SK-N-SH (cell line): Measurements from ENCODE around the gene RASSF8. TPM values are rescaled to one million over a fixed set of nuclear protein-coding genes. Genes with fewer than 3 reads are reported as not detected.

Experiments used
- CTCF ChIA-PET: fragments of 300-600, 350-600 bp; formaldehyde crosslinking; extraction: SDS; loops from one replicate; lab custom pipeline; 2021; lab: Yijun Ruan, JAX
- POLR2A ChIA-PET: fragments of 350-600 bp; sonication (Branson Sonifier 250); formaldehyde crosslinking; extraction: SDS; loops from one replicate; lab custom pipeline; 2020; ENCODE audit warnings: antibody characterized with exemption, inconsistent platforms; lab: Yijun Ruan, JAX
- DNase-seq: peaks from one replicate; pipeline ENCODE4 v3.0.0; 2012
- H2AFZ ChIP-seq: fragments of 200-600 bp; sonication (generic); 2 replicates; pipeline ENCODE4 v1.8.1; 2016; ENCODE audit warnings: antibody characterized with exemption, mild to moderate bottlenecking, low read depth
- H3F3A ChIP-seq: fragments of 200-600 bp; sonication (generic); replicated peaks from 2 replicates; pipeline ENCODE3; 2016; ENCODE audit warnings: antibody characterized with exemption, mild to moderate bottlenecking; ENCODE audit not compliant: insufficient read depth
- H3K27ac ChIP-seq, 2 experiments: fragments of 200-500 bp in 1 of 2; fragments of 200-600 bp in 1 of 2; sonication (Bioruptor generic) in 1 of 2; sonication (generic), shearing (Covaris generic) in 1 of 2; 2 replicates each; pipeline versions ENCODE4 v1.5.1 to v1.6.1; 2014 to 2016; ENCODE audit warnings: low read depth in 2 of 2, inconsistent platforms in 1 of 2, low read length in 1 of 2, mild to moderate bottlenecking in 1 of 2, mixed read lengths in 1 of 2
- H3K27me3 ChIP-seq: fragments of 200-600 bp; sonication (generic), shearing (Covaris generic); 2 replicates; pipeline ENCODE4 v1.6.1; 2016; ENCODE audit warnings: mixed run types; ENCODE audit not compliant: insufficient read depth
- H3K36me3 ChIP-seq, 2 experiments: fragments of 200-500 bp in 1 of 2; fragments of 200-600 bp in 1 of 2; sonication (Bioruptor generic) in 1 of 2; sonication (generic) in 1 of 2; replicated peaks in 1 of 2; 2 replicates each; pipeline versions ENCODE3 to v1.5.1; 2014 to 2016; ENCODE audit warnings: low read length in 1 of 2, mild to moderate bottlenecking in 1 of 2; ENCODE audit not compliant: insufficient read depth in 2 of 2, control insufficient read depth in 1 of 2
- H3K4me1 ChIP-seq, 2 experiments: fragments of 200-500 bp in 1 of 2; fragments of 200-600 bp in 1 of 2; sonication (Bioruptor generic) in 1 of 2; sonication (generic), shearing (Covaris generic) in 1 of 2; 2 replicates each; pipeline versions ENCODE4 v1.5.1 to v1.6.1; 2014 to 2016; ENCODE audit warnings: low read depth in 1 of 2, low read length in 1 of 2, mixed run types in 1 of 2; ENCODE audit not compliant: insufficient read depth in 2 of 2, control insufficient read depth in 1 of 2
- H3K4me2 ChIP-seq: fragments of 200-600 bp; sonication (generic), shearing (Covaris generic); 2 replicates; pipeline ENCODE4 v1.6.1; 2017; ENCODE audit warnings: mixed run types
- H3K4me3 ChIP-seq, 2 experiments: fragments of 200-500 bp in 1 of 2; fragments of 200-600 bp in 1 of 2; sonication (Bioruptor generic) in 1 of 2; sonication (generic), shearing (Covaris generic) in 1 of 2; 2 replicates each; pipeline versions ENCODE4 v1.5.1 to v1.8.1; 2014 to 2016; ENCODE audit warnings: low read depth in 2 of 2, inconsistent platforms in 1 of 2, low read length in 1 of 2, mild to moderate bottlenecking in 1 of 2, mixed read lengths in 1 of 2, moderate library complexity in 1 of 2
- H3K79me2 ChIP-seq: fragments of 200-600 bp; sonication (generic); 2 replicates; pipeline ENCODE4 v1.8.1; 2017; ENCODE audit warnings: mild to moderate bottlenecking; ENCODE audit not compliant: insufficient read depth
- H3K9ac ChIP-seq: fragments of 200-600 bp; sonication (generic); 2 replicates; pipeline ENCODE4 v1.6.1; 2017; ENCODE audit warnings: mixed run types
- H3K9me2 ChIP-seq: fragments of 200-600 bp; sonication (generic); 2 replicates; pipeline ENCODE4 v1.6.1; 2017; ENCODE audit warnings: mixed run types
- H3K9me3 ChIP-seq: fragments of 200-600 bp; sonication (generic); 2 replicates; pipeline ENCODE4 v1.6.1; 2017; ENCODE audit warnings: mixed run types, mild to moderate bottlenecking, moderate library complexity
- H4K20me1 ChIP-seq: fragments of 200-600 bp; sonication (generic); 2 replicates; pipeline ENCODE4 v1.6.1; 2017; ENCODE audit warnings: mild to moderate bottlenecking, mixed run types; ENCODE audit not compliant: insufficient read depth
- CTCF ChIP-seq: fragments of 200-600 bp; sonication (generic); IDR thresholded peaks from 2 replicates; pipeline ENCODE4 v1.6.1; 2017; ENCODE audit warnings: antibody characterized with exemption, mild to moderate bottlenecking, moderate library complexity
- PBX3 ChIP-seq: IDR thresholded peaks from 2 replicates; pipeline ENCODE4; 2012
- POLR2AphosphoS5 ChIP-seq: IDR thresholded peaks from 2 replicates; pipeline ENCODE4 v1.6.1; 2012; ENCODE audit warnings: low read depth, low read length
- RAD21 ChIP-seq: IDR thresholded peaks from 2 replicates; pipeline ENCODE4 v1.6.1; 2012; ENCODE audit warnings: mild to moderate bottlenecking, low read length
- TEAD4 ChIP-seq: IDR thresholded peaks from 2 replicates; pipeline ENCODE4 v1.4.0; 2012; ENCODE audit warnings: mild to moderate bottlenecking, borderline replicate concordance; ENCODE audit not compliant: insufficient read depth
- WGBS: methylation state at CpG from one replicate; pipeline ENCODE4 v1.1.6; 2017; ENCODE audit warnings: low lambda C conversion rate; 5-methylcytosine and 5-hydroxymethylcytosine counted together
- polyA plus RNA-seq, 3 experiments: library from polyadenylated mRNA; depleted of rRNA; stranded (reverse); fragments of >200 nt; gene quantifications; 2 replicates each; pipeline ENCODE4 v1.2.3, GENCODE V29; 2012

The RASSF8 gene
- polyA plus RNA-seq, 1 of the 3 experiments (the other 2 are of a cell fraction) = 15.3 TPM

GRCh38 chr12:25970082-25970481, 11.6 kb downstream of the RASSF8 start:
- no peaks in the 10 kb centered on the region for H3K9me2 ChIP-seq
- H3K4me3 ChIP-seq = no peak overlapping the region
- TF ChIP-seq PBX3 (peak; percentile 19; the same call in 1 of the 2 replicates), RAD21 (no peak)
- H3K4me2 ChIP-seq = peak overlapping the region; percentile 21
- H4K20me1 ChIP-seq = peaks cover 97% of the 10 kb centered on the region
- 55% methylated on average over 5 of the region's 5 CpGs for WGBS
- H3K27ac ChIP-seq = peak overlapping the region in 1 of 2 experiments; percentile 27; a peak in 3 of 4 replicates
- POLR2A ChIA-PET = no interaction called here
- no peaks in the 10 kb centered on the region for H3K27me3 ChIP-seq
- no peak overlapping the region for H3K9ac ChIP-seq
- no peak overlapping the region for H2AFZ ChIP-seq
- CTCF ChIA-PET = interaction anchor here (0.5 to 1.1 kb wide), 2 partner anchors 11 to 396 kb away, joined by 3 read pairs; no protein-coding TSS in a partner anchor
- H3K79me2 ChIP-seq = peaks cover 100% of the 10 kb centered on the region
- no peak for DNase-seq
- peaks cover 7% of the 10 kb centered on the region for H3F3A ChIP-seq
- peaks cover 0 to 18% of the 10 kb centered on the region in 2 experiments; a peak in 2 of 4 replicates for H3K4me1 ChIP-seq
- H3K36me3 ChIP-seq = peaks cover 0 to 7% of the 10 kb centered on the region in 2 experiments
- no peaks in the 10 kb centered on the region for H3K9me3 ChIP-seq

DNA sequence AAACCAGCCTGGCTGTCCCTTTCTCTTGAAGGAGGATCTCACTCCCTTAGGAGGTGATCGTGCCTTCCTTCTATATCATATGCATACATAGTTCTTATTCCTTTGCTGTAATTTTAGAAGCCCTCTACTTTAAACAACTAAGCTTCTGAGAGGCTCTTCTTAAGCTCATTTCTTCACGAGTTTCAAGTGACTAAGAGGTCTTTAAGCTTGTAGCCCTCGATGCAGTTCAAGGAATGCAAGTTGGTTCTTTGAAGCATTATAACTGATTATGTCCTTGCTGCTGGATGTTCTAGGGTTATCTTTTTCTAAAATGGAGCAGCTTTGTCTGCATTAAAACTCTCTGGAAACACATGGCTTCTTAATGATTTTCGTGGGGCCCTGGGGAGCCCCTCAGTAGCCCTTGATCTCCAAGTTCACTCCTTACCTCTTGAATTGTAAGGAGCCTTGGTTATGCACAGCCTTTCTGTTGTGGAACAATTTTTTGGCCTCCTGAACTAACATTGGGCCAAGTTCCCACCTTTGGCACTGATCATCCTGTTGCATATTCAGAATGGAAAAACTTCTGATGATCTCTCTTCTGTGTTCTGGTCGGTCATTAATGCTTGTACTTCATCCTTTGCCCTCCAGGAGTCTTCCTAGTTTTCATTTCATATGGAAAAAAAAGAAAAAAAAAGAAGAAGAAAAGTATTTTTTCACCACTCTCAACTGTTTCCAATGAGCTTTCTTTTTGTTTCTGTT, 12.6 kb downstream of the RASSF8 start:
- peaks cover 0 to 25% of the 10 kb centered on the region in 2 experiments; a peak in 2 of 4 replicates for H3K4me1 ChIP-seq
- no peak overlapping the region for H2AFZ ChIP-seq
- no peak overlapping the region for H3K4me2 ChIP-seq
- H3K9ac ChIP-seq = no peak overlapping the region
- H3F3A ChIP-seq = peaks cover 7% of the 10 kb centered on the region
- WGBS = 89% methylated on average over 5 of the region's 5 CpGs
- H4K20me1 ChIP-seq = peaks cover 97% of the 10 kb centered on the region
- POLR2A ChIA-PET = interaction anchor here (1.6 kb wide), 1 partner anchor 13 kb away, joined by 3 read pairs; the partner anchor contains the start of gene RASSF8
- peaks cover 0 to 5% of the 10 kb centered on the region in 2 experiments for H3K36me3 ChIP-seq
- H3K9me3 ChIP-seq = no peaks in the 10 kb centered on the region
- H3K79me2 ChIP-seq = peaks cover 100% of the 10 kb centered on the region
- H3K9me2 ChIP-seq = no peaks in the 10 kb centered on the region
- peak overlapping the region in 1 of 2 experiments; percentile 27; a peak in 3 of 4 replicates for H3K27ac ChIP-seq
- peak; percentile 46 for TF ChIP-seq CTCF
- no peak for TF ChIP-seq TEAD4
- H3K27me3 ChIP-seq = no peaks in the 10 kb centered on the region
- no peak for DNase-seq
- CTCF ChIA-PET = interaction anchor here (1.1 kb wide), 1 partner anchor 12 kb away, joined by 3 read pairs; no protein-coding TSS in a partner anchor
- peak overlapping the region in 1 of 2 experiments; percentile 4; a peak in 1 of 4 replicates for H3K4me3 ChIP-seq

GRCh38 chr12:25971654-25972041, 13.2 kb downstream of the RASSF8 start:
- Histone ChIP-seq H3K79me2 (peaks cover 100% of the 10 kb centered on the region), H4K20me1 (peaks cover 97% of the 10 kb centered on the region), H2AFZ (no peak overlapping the region), H3K4me2 (no peak overlapping the region), H3K4me3 (peak overlapping the region in 1 of 2 experiments; percentile 4; a peak in 1 of 4 replicates), H3K9me2 (no peaks in the 10 kb centered on the region), H3K9me3 (no peaks in the 10 kb centered on the region), H3K27ac (no peak overlapping the region), H3K36me3 (peaks cover 0 to 5% of the 10 kb centered on the region in 2 experiments), H3K9ac (no peak overlapping the region), H3K27me3 (no peaks in the 10 kb centered on the region), H3K4me1 (peaks cover 0 to 30% of the 10 kb centered on the region in 2 experiments; a peak in 2 of 4 replicates), H3F3A (peaks cover 7% of the 10 kb centered on the region)
- TF ChIP-seq POLR2AphosphoS5 (no peak), PBX3 (no peak)
- POLR2A ChIA-PET = interaction anchor here (1.6 kb wide), 1 partner anchor 13 kb away, joined by 3 read pairs; the partner anchor contains the start of gene RASSF8
- no peak for DNase-seq
- CTCF ChIA-PET = no interaction called here
- WGBS = 100% methylated on average over 2 of the region's 2 CpGs
